Stimulated activated CD4-positive, alpha-beta T cell treated with anti-CD3 and anti-CD28 coated beads, Interleukin-12 subunit alpha, Interleukin-12 subunit beta, amount 100 ng/mL, for 4 hours (primary cell): ENCODE results near the gene C15orf62.

Experiments used
- DNase-seq: peaks from one replicate; pipeline ENCODE4 v3.0.0-alpha.2; 2020

C15orf62 gene, protein sequence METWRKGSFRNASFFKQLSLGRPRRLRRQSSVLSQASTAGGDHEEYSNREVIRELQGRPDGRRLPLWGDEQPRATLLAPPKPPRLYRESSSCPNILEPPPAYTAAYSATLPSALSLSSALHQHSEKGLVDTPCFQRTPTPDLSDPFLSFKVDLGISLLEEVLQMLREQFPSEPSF

DNA sequence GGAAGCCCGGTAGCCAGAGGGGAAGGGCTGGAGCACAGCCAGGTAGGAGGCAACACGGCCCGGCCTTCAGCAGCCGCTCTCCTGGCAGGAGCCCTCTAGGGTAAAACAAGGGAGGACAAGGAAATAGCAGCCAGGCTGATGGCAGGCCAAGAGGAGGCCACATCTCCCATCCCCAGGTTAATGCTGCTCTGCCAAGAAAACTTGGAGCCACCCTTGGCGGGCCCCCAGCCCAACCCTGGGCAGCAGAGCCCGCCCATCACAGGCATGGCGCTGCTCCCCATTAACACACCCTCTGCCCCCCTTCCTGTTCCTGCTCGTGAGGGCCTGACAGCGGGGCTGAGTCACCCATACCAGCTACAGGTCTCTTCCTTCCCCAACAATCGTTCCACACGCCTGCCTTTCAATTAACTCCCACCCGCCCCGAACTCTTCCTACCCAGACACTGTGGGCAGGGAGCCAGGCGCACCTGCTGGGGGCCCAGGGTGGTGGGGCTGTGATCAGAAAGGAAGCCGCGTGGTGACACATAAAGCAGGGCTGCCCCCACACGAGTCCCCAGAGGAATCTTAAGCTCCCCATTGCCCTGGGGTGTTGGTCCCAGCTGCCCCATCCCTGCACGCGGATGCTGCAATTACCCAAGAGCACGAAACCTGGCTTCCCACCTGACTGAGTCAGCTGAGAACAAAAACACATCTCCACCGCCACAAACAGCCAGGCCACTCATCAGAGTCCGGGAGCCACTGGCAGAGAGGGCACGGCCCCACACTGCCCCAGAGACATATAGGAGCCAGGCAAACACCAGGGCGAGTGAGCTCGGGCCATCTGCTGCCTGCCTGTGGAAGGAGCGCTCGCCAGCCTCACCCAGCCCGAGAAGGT is at the start of gene C15orf62:
Gene C15orf62 (plus strand): TSS at position 707 of the 873 bp plus-strand sequence. CDS start 516 bp downstream, outside the sequence.
- peak; percentile 70 for DNase-seq

DNA sequence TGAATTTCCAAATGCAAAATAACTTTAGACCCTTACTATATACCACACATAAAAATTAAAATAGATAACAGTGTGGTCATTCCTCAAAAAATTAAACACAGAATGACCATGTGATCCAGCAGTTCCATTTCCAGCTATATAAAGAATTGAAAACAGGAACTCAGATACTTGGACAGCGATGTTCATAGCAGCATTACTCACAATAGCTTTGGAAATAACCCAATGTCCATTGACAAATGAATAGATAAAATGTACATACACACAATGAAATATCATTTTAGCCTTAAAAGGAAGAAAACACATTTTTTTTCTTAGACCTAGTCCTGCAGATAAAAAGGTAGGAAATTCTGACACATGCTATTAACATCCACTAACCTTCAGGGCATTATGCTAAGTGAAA is 48.1 kb upstream of the C15orf62 start:
- no peak for DNase-seq

DNA sequence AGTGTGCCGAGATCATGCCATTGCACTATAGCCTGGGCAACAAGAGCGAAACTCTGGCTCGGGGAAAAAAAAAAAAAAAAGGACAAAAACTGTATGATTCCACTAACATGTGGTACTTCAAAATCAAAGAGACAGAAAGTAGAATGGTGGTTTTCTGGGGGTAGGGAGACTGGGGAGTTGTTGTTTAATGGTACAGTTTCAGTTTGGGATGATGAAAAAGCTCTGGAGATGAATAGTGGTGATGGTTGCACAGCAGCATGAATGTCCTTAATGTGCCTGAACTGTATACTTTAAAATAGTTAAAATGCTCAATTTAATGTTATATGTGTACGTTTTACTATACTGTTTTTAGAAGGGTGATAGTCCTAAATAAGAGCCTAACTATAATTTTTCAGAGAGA is 47.4 kb upstream of the C15orf62 start:
- no peak for DNase-seq

DNA sequence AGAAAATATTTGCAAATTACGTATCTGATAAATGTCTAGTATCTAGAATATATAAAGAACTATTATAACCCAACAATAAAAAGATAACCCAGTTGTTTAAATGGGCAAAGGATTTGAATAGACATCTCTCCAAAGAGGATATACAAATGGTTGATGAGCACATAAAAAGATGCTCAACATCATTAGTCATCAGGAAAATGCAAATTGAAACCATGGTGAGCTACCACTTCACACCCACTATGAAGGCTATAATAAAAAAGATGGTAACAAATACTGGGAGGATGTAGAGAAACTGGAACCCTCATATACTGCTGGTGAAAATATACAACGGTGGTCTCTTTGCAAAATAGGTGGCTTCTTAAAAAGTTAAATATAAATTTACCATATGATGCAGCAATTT is 46.8 kb upstream of the C15orf62 start:
- DNase-seq, result no peak

DNA sequence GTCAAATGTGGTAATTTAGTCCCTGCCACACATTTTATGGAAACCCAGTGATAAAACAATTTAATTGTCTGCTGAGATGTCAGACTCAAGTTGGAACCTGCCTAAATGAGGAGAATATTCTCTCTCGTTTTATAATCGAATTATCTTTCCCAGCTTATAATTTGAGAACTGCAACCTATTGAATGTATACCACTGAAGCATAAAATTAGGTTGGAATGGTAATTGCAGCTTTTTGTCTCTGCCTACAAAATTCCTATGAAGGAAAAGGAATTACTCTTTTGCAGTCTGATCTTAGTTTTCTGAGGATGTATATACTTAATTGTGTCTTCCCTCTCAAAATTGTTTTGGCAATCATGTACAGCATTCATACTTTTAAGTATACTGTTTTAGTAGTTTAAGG is 45.9 kb upstream of the C15orf62 start:
- no peak for DNase-seq

DNA sequence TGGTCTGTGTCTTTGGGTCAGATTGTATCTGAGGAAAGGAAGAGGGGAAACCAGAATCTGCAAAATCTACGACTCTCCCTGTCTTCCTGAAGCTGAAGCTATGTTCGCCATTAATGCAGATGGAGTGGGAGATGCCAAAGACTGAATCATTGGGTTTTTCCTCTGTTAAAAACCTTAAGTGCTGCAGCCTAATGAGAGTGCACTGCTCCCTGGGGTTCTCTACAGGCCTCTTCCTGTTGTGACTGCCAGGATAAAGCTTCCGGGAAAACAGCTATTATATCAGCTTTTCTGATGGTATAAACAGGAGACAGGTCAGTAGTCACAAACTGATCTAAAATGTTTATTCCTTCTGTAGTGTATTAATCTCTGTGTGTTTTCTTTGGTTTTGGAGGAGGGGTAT is 38.7 kb upstream of the C15orf62 start:
- DNase-seq, result no peak

DNA sequence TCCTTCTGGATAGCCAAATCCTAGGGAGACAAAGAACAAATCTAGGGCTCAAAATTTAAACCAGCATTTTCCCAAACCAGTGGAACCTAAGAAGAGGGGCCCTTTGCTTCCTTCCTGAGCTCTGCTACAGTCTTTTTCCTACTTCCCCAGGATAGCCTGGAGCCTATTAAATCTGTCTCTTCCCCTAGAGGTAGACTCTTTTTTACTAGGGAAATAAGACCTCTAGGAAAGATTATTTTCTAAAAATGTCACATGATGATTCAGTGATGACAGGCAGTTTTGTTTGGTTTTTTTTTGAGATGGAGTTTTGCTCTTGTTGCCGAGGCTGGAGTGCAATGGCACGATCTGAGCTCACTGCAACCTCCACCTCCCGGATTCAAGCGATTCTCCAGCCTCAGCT is 33.2 kb upstream of the C15orf62 start:
- DNase-seq, result no peak

DNA sequence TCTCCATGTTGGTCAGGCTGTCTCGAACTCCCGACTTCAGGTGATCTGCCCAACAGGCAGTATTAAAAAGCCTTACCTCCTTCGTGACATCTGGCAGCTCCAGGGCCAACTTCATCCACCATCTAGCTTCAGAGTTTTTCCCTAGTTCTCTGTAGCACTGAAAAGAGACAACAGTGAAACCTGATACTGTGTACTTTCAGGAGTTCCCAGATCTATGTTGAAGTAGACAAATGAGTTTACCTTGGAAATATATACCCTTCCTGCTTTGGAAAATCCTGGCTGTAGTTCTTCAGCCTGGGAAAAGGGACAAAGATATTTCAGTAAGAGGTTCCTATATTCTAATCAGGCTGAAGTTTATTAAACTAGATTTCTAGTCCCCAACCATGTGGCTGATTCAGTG is 32.7 kb upstream of the C15orf62 start:
- no peak for DNase-seq

DNA sequence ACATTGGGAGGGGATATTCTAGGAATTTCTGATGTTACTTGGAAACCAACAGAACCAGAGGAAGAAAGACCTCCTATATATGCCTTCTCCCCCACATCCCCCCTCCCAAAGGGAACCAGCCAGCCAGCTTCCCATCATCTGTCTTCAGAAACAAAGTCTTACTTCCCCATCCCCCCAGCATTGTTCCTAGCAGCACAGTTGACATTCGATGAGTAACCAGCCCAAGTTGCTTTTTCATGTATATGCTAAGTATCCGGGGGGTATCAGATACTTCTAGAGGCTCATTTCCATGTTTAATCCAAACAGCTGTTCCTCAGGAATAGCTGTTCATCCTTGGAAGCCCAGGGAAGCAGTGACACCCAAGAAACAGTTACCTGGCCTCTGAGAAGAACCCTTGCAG is 30.7 kb upstream of the C15orf62 start:
- DNase-seq, result no peak

DNA sequence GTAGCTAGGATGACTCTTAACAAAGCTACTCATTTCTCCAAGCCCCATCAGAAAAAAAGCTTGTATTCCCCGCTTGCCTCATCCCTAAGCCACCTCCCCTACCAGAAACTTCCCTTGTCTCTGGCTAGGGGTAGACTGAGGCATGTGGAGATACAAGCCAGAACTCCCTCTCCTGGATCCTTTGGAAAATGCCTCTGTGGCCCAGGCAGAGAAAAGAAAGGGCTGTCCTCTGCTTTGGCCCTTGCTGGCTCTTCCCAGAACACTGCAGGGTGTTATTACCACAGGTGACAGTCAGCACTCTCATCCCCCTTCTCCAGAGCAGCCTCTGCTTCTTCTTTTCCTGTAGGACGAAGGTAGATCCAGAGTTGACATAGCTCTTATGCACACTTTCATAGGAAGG is 29.9 kb upstream of the C15orf62 start:
- no peak for DNase-seq

DNA sequence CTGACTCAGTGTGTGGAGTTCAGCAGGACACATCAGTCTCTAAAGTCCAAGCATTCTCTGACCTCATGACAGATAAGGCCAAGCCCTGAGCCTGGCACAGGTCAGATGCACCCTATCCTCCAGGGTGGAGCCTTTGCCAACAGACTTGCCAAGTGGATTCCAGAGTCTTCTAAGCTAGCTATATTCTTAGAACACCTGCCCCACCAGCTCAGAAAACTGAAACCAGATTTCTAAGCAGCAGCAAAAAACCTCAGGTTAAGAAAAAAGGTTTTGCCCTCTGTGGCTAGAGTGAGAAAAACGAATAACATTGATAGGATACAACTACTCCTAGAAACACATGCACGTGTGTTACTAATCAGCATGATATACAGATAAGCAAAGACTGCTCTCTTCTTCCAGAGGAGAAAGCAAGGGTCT is 26.3 kb upstream of the C15orf62 start:
- DNase-seq, result no peak

DNA sequence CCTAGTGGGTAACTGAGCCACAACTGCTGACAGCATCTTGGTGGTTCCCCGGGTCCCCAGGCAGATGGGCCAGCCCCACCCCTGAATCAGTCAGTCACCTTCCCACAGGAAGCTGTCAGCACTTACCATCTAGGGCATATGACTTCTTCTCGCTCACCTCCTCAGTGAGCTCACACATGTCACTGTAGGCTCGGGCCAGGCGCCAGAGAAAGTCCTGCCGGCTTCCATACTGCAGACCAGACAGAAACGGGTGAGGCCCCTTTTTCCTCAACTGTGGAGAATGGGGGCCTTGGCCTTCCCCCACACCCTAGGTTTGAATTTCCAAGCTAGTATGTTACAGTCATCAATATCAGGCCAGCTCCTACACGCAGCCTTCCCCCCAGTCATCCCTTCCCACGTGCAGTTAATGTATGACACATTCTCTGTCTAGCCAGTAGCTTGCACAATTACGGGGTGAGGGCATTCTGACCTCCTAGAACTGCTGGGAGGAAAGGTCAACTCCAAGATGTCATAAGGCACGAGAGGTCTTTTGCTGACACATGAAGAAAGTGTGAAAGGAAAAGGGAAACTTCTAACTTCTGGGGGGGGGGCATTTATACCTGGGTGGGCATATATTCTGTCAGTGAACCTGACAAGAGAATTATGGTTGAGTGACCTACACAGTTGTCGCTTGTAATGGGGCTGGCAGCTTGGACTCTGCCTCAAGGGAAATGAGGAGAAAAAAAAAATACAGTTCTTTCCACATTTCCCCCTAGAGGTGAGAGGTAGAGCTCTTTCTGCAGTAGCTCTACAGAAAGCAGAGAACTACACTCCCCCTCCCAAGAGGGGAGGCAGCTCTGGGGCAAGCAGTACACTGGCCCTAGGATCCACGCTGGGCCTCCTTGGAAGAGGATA is 25.6 kb upstream of the C15orf62 start:
- DNase-seq, result peak; percentile 33

DNA sequence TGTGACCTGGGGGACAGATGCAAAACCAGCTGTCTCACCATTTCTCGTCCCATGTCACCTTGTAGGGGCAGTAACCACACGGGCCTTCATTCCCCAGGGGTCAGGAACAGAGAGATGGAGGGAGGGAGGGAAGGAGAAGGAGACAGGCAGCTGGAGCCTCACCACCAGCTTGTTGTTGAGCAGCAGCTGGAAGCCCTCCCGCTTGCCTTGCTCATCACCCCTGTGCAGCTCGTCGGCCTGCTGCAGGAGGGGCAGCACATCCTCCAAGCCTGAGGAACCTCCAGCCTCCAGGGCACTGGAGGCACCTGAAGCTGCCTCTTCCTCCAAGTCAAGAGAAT is 25.0 kb upstream of the C15orf62 start:
- no peak for DNase-seq

DNA sequence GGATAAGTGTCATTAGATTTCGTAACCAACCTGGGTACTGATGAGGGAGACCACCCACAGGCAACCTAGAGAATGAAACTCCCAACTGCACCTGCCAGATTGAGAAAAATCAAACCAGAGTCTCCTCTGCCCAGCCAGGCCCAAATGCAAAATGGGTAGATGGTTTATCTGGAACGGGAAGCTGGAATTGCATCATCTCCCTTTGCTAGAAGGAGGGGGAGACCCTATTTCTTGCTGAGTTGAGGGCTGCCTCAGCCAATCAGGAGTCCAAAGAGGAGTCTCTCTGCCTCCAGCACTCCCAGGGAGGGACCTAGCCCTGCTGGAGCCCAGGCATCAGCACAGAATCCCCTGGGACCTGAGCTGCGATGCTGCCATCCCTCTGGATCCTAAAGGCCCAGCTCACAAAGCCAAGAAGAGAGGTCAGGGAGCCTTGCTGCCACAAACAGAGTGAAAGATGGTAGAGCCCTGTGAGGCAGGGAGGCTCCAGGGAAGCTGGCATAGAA is 22.8 kb upstream of the C15orf62 start:
- DNase-seq, result no peak

DNA sequence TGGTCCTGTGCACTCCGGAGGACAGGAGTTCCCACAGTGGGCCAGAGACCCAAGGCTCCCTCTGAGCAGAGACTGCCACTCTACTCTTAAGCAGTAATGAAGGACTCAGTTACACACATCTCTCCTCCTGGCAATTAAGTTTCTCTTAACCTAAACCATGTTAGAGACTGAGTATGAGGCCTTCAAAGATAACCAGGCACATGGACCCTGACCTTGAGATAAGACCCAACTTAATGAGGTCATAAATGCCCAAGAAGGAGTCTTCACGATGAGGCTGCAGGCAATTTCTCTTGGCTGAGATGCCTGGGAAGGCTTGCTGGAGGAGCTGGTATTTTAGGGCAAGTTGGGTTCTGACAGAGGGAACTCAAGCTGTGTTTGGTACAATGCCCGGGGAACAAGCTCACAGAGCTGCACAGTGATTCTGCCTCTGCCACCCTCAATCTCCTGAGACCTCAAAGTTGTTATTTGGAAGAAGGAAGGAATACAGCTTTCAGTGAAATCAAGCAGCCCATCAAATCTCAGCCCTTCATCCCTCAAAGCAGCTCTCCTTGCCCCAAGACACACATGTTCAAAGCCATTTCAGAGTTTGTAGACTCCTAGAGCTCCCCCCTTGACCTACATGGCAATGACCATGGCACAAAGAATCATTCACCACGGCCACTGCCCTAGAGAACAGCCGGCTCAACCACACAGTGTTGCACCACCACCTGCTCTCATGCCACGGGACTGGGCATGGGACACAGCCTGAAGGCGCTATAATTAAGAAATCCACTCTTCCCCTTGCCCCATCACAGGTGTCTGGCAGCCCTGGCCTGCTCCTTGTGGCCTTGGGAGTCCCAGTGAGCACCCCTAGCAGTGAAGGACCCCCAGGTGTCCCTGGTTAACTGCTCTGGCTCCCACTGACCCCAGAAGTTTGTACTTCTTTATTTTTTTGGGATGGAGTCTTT is 21.8 kb upstream of the C15orf62 start:
- DNase-seq, result no peak

DNA sequence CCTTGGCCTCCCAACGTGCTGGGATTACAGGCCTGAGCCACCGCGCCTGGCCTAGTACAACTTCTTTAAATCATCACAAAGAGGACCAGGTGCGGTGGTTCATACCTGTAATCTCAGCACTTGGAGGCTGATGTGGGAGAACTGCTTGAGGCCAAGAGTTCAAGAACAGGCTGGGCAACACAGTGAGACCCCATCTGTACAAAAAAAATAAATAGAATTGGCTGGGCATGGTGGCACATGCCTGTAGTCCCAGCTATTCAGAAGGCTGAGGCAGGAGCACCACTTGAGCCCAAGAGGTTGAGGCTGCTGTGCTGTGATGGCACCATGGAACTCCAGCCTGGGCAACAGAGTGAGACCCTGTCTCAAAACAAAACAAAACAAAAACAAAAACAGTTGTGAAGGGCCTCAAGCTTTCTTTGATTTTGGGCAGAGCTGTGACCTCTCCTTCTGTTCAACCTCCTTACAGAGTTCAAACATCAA is 20.6 kb upstream of the C15orf62 start:
- no peak for DNase-seq

DNA sequence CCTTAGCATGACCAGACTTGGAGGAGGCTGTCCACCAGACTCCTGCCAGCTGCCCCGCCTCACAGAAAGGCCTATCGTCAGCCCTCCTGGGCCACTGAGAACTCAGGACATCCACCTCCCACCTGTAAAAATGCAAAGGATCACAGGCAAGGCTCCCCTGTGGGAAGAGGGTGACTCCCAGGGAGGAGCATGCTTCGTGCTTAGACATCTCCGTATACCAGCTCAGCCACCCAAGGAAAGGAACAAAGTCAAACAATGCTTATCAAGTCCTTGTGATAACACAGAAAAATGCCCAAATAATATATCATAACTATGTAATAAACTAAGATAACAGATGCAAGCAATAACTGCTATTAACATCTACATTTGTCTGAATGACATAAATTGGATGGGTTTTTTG is 18.9 kb upstream of the C15orf62 start:
- DNase-seq, result no peak

DNA sequence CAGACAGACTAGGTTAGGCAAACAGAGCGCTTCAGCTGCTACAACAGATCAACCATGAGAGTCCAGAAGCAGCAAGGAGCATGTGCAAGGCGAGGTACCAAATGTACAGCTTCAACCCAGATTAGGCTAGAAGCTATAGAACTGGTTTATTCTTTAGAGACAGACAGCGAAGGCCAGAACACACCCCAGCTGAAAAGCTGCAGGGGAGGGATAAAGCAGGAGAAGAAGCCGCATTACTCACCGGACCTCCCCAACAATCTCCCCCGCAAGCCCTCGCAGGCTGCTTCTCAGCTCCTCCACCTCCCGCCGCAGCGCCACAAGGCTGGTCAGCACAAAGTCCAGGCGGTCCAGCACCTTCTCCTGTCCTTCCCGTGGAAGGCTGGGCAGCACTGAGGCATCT is 18.0 kb upstream of the C15orf62 start:
- no peak for DNase-seq

DNA sequence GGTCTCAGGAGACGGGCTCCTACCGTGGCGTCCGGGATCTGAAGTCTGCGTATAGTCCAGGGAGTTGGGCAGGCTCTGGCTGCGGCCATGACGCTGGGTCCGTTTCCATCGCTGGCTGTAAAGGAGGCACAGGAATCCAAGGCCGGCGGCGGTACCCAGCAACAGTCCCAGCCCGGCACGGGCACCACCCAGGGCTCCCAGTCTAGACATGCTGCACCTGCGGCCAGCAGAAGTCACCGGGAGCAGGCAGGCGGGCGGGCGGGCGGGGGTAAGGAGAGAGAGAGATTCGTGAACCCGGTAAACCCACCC is 15.3 kb upstream of the C15orf62 start:
- no peak for DNase-seq

DNA sequence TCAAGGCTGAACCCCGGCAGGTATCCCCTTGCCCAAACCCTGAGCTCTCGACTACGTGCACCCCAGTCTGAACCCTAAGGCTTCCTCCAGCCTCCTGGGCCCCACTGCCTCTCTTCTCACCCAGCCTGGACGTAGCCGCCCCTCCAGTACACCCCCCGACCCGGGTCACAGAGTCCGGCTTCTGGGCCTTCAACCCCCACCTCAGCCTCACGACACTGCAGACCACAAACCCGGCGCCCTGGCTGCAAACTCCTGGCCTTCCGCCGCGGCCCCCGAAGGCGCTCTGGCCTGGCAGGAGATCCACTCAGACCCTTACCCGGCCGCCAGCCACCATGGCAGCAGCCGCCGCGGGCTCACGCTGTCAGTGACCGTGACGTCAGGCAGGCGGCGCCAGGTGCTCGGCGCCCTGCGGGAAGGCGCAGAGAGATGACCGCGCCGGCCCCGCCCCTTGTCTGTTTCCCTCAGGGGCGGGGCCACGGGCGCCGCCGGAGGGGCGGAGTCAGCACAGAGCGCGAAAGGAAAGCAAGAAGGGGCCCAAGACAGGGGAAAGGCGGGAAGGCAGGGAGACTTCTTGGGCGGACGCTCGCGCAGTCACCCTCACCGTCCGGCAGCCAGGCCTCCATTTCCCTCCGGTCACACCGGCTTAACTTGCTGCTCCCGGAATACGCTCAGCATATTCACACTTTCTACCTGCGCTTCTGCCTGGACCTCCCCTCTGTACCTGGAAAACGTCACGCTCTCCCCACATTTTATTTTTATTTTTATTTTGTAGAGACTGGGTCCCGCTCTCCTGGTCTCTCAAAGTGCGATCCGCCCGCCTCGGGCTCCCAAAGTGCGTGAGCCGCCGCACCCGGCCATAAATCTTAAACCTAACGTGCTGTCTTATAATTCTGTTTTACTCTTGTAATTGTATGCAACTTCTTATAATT is 14.6 kb upstream of the C15orf62 start, which contains the start of gene RMDN3:
Gene RMDN3 (minus strand): TSS at position 372 of the 929 bp plus-strand sequence. CDS start 471 bp downstream, outside the sequence.
- peak; percentile 94 for DNase-seq

DNA sequence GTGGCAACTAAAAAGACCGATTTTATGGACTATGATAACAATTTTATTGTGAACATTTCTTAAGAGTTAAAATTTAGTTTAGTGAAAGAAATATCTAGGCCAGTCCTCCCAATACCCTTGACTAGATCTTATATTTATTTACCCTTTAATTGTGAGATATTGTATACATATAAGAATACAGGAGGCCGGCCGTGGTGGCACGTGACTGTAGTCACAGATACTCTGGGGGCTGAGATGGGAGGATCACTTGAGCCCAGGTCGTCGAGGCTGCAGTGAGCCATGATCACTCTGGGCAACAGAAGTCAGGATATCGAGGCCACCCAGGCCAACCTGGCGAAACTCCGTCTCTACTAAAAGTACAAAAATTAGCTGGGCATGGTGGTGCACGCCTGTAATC is 14.0 kb upstream of the C15orf62 start:
- no peak for DNase-seq
